Central memory CD4-positive, alpha-beta T cell (primary cell): ENCODE data around the gene ECEL1.
"Not testable (repeated sequence)": the region's sequence is repeated elsewhere in the genome, so short reads cannot be mapped to it uniquely, and the experiment has no call there.

Experiments used
- DNase-seq: peaks from one replicate; pipeline ENCODE4 v3.0.0; 2022

ECEL1 gene

DNA sequence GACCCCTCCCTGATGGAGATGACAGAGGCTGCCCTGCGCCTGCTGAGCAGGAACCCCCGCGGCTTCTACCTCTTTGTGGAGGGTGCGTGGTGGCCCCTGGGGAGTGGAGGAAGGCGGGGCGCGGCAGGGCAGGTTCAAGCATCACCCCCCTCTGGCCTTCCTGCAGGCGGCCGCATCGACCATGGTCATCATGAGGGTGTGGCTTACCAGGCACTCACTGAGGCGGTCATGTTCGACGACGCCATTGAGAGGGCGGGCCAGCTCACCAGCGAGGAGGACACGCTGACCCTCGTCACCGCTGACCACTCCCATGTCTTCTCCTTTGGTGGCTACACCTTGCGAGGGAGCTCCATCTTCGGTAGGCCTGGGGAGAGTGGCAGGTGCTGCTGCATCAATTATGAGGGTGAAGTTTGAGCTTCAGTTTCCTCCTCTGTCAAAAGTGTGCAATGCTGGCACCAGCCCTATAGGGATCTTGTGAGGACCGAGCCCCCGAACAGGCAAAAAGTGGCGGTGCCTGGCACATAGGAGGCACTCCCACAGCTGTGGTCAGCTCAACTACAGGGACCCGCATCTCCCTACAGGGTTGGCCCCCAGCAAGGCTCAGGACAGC is 29.5 kb downstream of the ECEL1 start:
- no peak for DNase-seq

GRCh38 chr2:232457121-232458011 is 30.3 kb downstream of the ECEL1 start:
- DNase-seq: no peak

- no peak for DNase-seq
Observed at GRCh38 chr2:232456296-232457120, 31.1 kb downstream of the ECEL1 start.

DNA sequence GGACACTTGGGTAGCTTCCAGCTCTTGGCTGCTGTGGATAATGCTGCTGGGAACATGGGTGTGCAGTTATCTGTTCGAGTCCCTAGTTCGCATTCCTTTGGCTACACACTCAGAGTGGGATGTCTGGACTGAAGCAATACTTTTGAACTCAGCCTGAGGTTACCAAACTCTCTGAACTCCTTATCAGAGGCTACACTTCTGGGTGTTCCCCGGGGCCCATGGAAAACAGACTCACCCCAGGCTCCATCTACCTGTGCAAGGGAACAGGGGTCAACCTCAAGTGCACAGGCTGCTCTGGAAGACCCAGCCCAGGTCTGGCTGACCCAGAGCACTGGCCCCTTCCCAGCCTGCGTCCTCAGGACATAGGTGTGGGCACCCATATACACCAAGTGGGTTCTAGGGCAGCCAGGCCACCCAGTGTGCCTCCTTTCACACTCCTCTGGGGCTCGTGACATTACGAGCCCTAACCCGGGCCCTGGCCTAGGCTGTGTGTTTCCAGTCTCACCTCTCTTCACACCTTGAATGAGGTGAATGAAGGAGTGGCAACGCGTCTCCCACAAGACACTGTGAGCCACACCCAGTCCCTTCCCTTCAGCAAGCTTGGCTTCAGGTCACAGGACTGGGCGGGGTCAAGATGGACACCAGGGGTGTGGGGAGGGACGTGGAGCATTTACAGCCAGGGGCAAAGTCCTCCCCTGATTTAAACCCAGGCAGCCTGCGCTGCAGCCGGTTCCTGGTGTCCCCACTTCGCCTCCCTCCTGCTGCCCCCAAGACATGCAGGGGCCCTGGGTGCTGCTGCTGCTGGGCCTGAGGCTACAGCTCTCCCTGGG is 32.0 kb downstream of the ECEL1 start, which contains the start of gene ALPI:
TSS of gene ALPI (plus strand) at position 728 of the 830 bp plus-strand sequence. CDS start at position 775, 47 bp downstream.
- DNase-seq: no peak

DNA sequence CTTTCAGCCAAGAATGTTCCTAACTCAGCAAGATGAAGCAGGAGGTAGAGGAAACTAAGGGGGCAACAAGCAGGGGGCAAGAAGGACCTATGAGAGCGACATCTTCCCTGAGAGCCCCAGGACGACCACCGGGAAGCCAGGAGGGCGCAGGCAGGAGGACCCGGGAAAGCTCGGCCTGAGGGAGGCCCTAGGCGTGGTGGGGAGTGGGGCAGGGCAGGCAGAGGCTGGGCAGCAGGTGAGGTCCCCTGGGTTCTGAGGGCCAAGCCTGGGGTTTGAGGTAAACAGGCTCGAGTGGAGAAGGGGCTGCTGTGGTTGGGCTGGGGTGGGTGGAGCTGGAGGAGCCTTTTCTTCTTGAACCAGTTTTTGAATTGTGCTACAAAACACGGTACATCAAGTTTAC is 33.0 kb downstream of the ECEL1 start:
- DNase-seq: no peak

- not testable (repeated sequence) for DNase-seq
Observed at GRCh38 chr2:232451645-232452044, 36.0 kb downstream of the ECEL1 start.

GRCh38 chr2:232449964-232450363 is 37.7 kb downstream of the ECEL1 start:
- no peak for DNase-seq

DNA sequence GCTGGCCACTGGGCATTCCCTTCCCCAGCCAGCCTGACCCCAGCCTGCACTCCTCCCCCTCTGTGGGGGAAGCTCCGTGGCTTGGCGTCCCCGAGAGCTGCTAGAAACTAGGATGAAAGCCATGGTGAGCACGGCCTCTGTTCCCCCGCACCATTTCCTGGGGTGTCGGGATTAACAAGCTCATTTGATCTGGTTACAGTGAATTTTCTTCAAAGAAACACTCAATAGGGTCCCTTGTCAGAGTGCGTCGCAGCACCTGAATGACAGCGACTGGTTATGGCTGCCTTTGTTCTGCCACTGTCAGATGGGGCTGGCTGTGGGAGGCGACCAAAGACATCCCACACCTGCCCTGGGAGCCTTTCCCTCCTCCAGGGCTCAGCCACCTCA is 39.3 kb downstream of the ECEL1 start:
- DNase-seq: no peak

DNA sequence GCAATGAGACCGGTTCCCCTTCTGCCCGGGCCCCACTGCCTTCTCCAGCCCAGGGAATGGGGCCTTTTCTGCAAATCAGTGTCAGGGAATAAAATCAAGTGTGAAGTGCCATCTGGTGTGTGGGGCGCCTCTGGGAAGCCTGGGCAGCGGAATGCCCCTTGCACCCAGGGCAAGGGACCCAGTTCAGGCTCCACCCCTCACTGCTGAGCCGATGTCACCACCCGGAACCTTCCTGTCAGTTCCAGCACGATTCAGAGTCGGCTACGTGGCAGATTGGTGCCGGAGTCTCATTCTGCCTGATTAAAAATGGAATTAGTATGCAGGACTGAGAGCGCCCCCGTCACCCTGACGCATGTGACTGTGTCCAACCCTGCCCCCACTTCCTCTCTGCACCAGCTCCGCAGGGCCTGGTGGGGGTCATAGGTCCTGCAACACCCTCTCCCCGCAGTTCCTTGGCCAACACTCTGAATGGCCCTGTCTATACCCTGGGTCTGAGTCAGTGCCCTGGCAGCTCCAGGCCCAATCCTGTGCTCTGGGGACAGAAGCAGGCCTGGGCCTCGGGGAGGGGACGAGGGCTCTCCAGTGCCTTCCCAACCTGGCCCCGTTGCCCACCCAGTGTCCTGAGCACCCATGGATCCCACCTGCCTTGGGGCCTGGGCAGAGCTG is 39.9 kb downstream of the ECEL1 start:
- DNase-seq: no peak

GRCh38 chr2:232447091-232447620 is 40.5 kb downstream of the ECEL1 start:
- no peak for DNase-seq

DNA sequence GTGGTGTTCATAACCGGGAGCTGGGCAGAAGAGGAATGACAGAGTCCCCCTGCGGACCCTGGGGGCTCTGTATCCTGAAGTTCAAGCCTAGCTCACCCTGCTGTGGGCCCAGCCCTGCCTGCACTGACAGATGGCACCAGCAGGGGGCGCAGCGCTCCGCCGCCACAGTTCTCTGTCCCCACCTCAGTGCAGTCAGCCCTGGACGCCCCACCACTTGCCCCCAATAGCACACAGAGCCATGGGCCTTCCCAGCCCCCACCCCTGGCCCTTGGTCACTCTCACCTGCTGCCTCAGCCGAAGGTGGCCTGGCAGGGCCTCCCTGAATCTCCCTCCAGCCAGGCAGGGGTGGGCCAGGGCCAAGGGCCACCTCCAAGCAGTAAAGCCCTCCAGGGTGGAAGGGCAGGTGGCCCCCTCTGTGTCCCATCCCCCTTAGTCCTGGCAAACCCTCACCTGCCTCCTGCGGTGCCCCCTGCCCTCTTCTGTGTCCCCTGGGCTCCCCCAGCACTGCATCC is 41.3 kb downstream of the ECEL1 start:
- DNase-seq: not testable (repeated sequence)

GRCh38 chr2:232445149-232445885 is 42.3 kb downstream of the ECEL1 start:
- DNase-seq: not testable (repeated sequence)

- peak; percentile 33 for DNase-seq
Observed at GRCh38 chr2:232444409-232445148, 43.1 kb downstream of the ECEL1 start.

DNA sequence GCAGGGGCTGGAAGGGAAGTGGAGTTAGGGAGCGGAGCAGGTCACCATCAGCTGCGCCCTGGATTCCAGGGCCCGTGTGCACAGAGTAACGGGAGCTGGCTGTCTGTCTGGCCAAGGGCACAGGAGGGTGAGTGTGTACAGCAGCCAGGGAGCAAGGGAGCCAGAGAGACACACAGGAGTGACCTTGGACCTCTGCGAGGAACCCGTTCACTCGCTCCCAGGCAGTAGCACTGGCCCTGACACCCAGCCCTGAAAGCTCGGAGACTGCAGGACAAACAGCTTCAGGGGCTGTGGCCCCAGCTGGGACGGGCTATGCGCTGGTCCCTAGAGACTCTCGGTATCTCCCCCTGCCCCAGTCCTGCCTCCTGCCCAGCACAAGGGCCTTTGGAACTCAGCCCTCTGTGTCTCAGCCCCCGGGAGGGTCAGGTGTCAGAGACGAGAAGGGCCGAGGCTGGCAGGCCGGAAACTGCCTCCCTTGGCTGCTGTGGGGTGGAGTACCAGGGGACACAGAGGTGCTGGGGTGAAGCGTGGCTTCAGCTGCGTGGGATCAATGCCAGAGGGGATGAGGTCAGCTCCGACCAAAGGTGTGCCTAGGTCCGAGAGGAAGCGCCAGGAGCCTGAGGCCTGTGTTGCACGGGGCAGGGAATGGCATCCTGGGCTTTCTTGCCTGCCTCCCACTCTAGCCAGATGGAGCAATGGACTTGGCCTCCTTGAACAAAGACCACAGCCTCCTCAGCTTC is 43.8 kb downstream of the ECEL1 start:
- DNase-seq: not testable (repeated sequence)

DNA sequence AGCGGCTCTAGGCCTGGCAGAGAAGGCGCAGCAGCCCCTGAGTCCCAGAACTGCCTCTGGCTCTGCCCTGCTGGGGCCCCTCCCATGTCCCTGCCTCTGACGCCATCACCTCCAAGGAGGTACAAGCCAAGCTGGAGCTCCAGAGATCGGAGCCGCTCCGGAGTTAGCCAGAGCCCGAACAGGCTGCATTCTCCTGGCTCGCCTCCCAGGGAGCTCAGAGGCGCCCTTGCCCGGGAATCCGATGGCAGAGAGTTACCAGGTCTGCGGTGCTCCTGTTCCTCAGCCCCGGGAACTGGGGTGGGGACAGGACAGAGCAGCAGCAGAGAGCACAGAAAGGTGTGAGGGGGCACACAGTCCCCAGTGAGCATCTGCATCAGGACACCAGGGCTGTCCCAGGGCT is 44.6 kb downstream of the ECEL1 start:
- not testable (repeated sequence) for DNase-seq

GRCh38 chr2:232442431-232442830 is 45.2 kb downstream of the ECEL1 start:
- DNase-seq: not testable (repeated sequence)

DNA sequence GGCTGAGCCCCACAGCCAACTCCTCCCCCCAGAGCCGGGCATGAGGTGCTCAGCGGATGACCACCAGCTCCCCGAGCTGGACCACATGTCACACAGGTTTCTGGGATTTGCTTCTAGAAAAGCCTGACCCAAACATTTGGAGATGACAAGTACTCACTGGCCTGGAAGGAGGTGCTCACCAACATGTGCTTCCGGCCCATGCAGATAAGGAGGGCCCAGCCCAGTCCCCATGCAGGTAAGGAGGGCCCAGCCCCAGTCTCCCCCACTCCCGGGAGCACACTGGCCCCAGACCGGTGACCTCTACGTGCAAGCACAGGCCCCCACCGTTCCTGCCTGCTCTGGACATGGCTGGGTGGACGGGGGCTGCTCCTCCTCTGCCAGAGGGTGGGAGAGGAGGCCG is 45.7 kb downstream of the ECEL1 start:
- DNase-seq: not testable (repeated sequence)

DNA sequence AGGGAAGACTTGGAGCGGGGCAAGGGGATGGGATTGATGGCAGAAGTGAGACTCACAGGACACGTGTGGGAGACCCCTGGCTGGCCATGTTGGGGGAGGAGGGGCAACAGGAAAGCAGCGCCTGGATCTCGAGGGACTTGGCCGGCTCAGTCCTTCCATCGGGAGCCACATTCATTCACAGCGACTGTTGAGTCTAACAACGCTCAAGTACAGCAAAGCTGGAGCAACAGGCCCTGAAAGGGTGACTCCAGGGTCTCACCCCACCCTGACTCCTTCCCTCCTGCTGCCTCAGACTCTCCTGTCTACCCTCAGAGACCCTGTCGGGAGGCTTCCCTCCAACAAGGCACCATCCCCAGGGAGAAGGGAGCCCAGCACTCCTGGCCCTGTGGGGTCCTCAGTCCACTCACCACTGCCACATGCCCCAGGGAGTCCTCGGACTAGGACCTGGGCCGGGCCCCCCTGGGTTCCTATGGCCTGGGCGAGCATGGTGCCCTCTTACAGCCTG is 46.4 kb downstream of the ECEL1 start:
- no peak for DNase-seq
